HepG2 (cell line): ENCODE results near the gene AMBRA1. TPM values are rescaled to one million over a fixed set of nuclear protein-coding genes. Genes with fewer than 3 reads are reported as not detected.
A peak's percentile ranks its signal among the peaks of the same experiment; 100 is the strongest.

ENCODE experiments used
- ATAC-seq: fragments of 200-7000 bp; cut with Tn5 transposase; 3 replicates; pipeline ENCODE4 v1.9.1; 2020; ENCODE audit warnings: mild to moderate bottlenecking, moderate library complexity
- BruUV-seq: library from RNA; stranded (reverse); fragments of 400-500 nt; replicated peaks from 2 replicates; lab custom pipeline; 2021; lab: Mats Ljungman, UMichigan
- CTCF ChIA-PET: fragments of 300-600 bp; formaldehyde crosslinking; extraction: SDS; loops from one replicate; lab custom pipeline; 2021; ENCODE audit warnings: low total read pairs, inconsistent platforms, low intra/inter-chr PET ratio; lab: Yijun Ruan, JAX
- POLR2A ChIA-PET: fragments of 350-600 bp; sonication (Branson Sonifier 250); formaldehyde crosslinking; loops from one replicate; lab custom pipeline; 2020; ENCODE audit warnings: antibody characterized with exemption, inconsistent platforms; lab: Yijun Ruan, JAX
- DNase-seq: peaks from one replicate; pipeline ENCODE4 v3.0.0-alpha.2; 2015; ENCODE audit warnings: low spot score
- FAIRE-seq: peaks from 3 replicates; lab custom pipeline; 2011; peaks lifted over from hg19 to GRCh38; lab: Jason Lieb, UNC
- H2AFZ ChIP-seq: one replicate; pipeline ENCODE4 v1.6.1; 2011; ENCODE audit warnings: low read length, inconsistent platforms
- H3K27ac ChIP-seq: fragments of 300-600 bp; 3 replicates; pipeline ENCODE4 v1.8.0; 2011; ENCODE audit warnings: mixed run types, mild to moderate bottlenecking, mixed read lengths, low read length, inconsistent platforms; ENCODE audit not compliant: insufficient read depth; ENCODE audit errors: extremely low read length
- H3K27me3 ChIP-seq, 2 experiments: fragments of 200-600 bp in 1 of 2; 2 replicates in 1 of 2; 3 replicates in 1 of 2; pipeline versions ENCODE4 v1.6.0 to v1.8.0; 2011; ENCODE audit warnings: low read length in 2 of 2, mild to moderate bottlenecking in 2 of 2, moderate library complexity in 2 of 2, inconsistent platforms in 1 of 2; ENCODE audit not compliant: insufficient read depth in 2 of 2, control insufficient read depth in 1 of 2
- H3K36me3 ChIP-seq, 2 experiments: fragments of 200-600 bp in 1 of 2; replicated peaks in 1 of 2; 2 replicates in 1 of 2; 3 replicates in 1 of 2; pipeline versions ENCODE4 v1.5.1 to v1.8.0; 2011; ENCODE audit warnings: low read length in 2 of 2, inconsistent platforms in 1 of 2; ENCODE audit not compliant: insufficient read depth in 2 of 2, control insufficient read depth in 1 of 2
- H3K4me1 ChIP-seq: 2 replicates; pipeline ENCODE4 v1.5.1; 2012; ENCODE audit warnings: low read length, inconsistent platforms; ENCODE audit not compliant: insufficient read depth
- H3K4me2 ChIP-seq: 2 replicates; pipeline ENCODE4 v1.6.0; 2011; ENCODE audit warnings: low read depth, low read length, inconsistent platforms
- H3K4me3 ChIP-seq, 3 experiments: fragments of 200-600 bp in 1 of 3; sonication (generic), shearing (Covaris generic) in 1 of 3; replicated peaks in 1 of 3; 2 replicates each; pipeline ENCODE4 v1.5.1; 2011 to 2016; ENCODE audit warnings: low read length in 3 of 3, inconsistent platforms in 2 of 3, low read depth in 2 of 3, mild to moderate bottlenecking in 2 of 3, control low read depth in 1 of 3, mixed read lengths in 1 of 3; ENCODE audit not compliant: insufficient read depth in 1 of 3
- H3K79me2 ChIP-seq: one replicate; pipeline ENCODE4 v1.6.1; 2011; ENCODE audit warnings: low read length, inconsistent platforms; ENCODE audit not compliant: insufficient read depth
- H3K9ac ChIP-seq: 2 replicates; pipeline ENCODE4 v1.6.0; 2011; ENCODE audit warnings: mild to moderate bottlenecking, low read depth, low read length, inconsistent platforms; ENCODE audit not compliant: insufficient read depth
- H3K9me3 ChIP-seq: 2 replicates; pipeline ENCODE4 v1.5.1; 2012; ENCODE audit warnings: mild to moderate bottlenecking, low read length
- H4K20me1 ChIP-seq: 2 replicates; pipeline ENCODE4 v1.6.0; 2011; ENCODE audit warnings: inconsistent platforms, mild to moderate bottlenecking, low read length, moderate library complexity; ENCODE audit not compliant: insufficient read depth
- GTF2F1 ChIP-seq: fragments of 150-350 bp; IDR thresholded peaks from 2 replicates; pipeline ENCODE4 v1.6.1; 2014; ENCODE audit warnings: low read length
- HMGXB3 ChIP-seq: sonication (generic); formaldehyde crosslinking; IDR thresholded peaks from 2 replicates; pipeline ENCODE4 v1.4.0; 2020; ENCODE audit warnings: missing genetic modification reagents, borderline replicate concordance
- MYPOP ChIP-seq: sonication (generic); formaldehyde crosslinking; IDR thresholded peaks from 2 replicates; pipeline ENCODE4 v1.8.1; 2023; ENCODE audit warnings: mild to moderate bottlenecking, moderate library complexity, missing genetic modification reagents
- RAD21 ChIP-seq: fragments of 450-650 bp; formaldehyde crosslinking; IDR thresholded peaks from 2 replicates; pipeline ENCODE4 v1.5.0; 2020; ENCODE audit warnings: mild to moderate bottlenecking
- SIN3A ChIP-seq: IDR thresholded peaks from 2 replicates; pipeline ENCODE4 v1.6.1; 2011; ENCODE audit warnings: low read depth, mild to moderate bottlenecking, control low read depth, low read length, borderline replicate concordance
- SUZ12 ChIP-seq: fragments of 150-350 bp; IDR thresholded peaks from 2 replicates; pipeline ENCODE4 v1.6.1; 2014; ENCODE audit warnings: low read depth, low read length
- ZNF24 ChIP-seq: fragments of 450-650 bp; IDR thresholded peaks from 2 replicates; pipeline ENCODE4 v1.6.1; 2017; ENCODE audit warnings: antibody characterized with exemption, mild to moderate bottlenecking
- ZNF30 ChIP-seq: sonication (generic); formaldehyde crosslinking; IDR thresholded peaks from 2 replicates; pipeline ENCODE4 v1.5.0; 2020; ENCODE audit warnings: mild to moderate bottlenecking, missing genetic modification reagents
- ZNF496 ChIP-seq: sonication (generic); formaldehyde crosslinking; IDR thresholded peaks from 2 replicates; pipeline ENCODE4 v1.8.1; 2023; ENCODE audit warnings: mild to moderate bottlenecking, moderate library complexity, missing genetic modification reagents; ENCODE audit not compliant: insufficient replicate concordance
- ZNF580 ChIP-seq: IDR thresholded peaks from 2 replicates; pipeline ENCODE4 v1.6.1; 2016; ENCODE audit warnings: low read depth, borderline replicate concordance
- WGBS: methylation state at CpG from one replicate; pipeline ENCODE4 v1.1.6; 2017; ENCODE audit warnings: low lambda C conversion rate; 5-methylcytosine and 5-hydroxymethylcytosine counted together
- in situ Hi-C: cut with HindIII; loops from 2 replicates; pipeline ENCODE4 v1.10.0; 2017; ENCODE audit warnings: low pct_unique_long_range_greater_than_20kb; ENCODE audit not compliant: extremely low pct_ligation_motif_present
- intact Hi-C: fragments of 100-400 bp; cut with micrococcal nuclease; formaldehyde crosslinking; loops from one replicate; pipeline ENCODE4 v1.10.0; 2022; ENCODE audit not compliant: unreplicated experiment
- polyA plus RNA-seq, 8 experiments: library from polyadenylated mRNA; depleted of rRNA in 3 of 8; stranded (reverse) in 7 of 8; unstranded in 1 of 8; fragments of >200 nt; fragmentation: Illumina TruSeq in 4 of 8; extraction: Trizol in 4 of 8; gene quantifications; 2 replicates each; pipeline versions ENCODE4 v1.2.1 to v1.2.3, GENCODE V29; 2011 to 2016; ENCODE audit warnings: low read depth in 4 of 8, missing spikeins in 1 of 8, mixed read lengths in 1 of 8; ENCODE audit not compliant: insufficient read depth in 1 of 8
- total RNA-seq, 5 experiments: library from RNA; depleted of rRNA; stranded (reverse); fragments of >200 nt; fragmentation: Illumina TruSeq; extraction: Trizol; gene quantifications; 2 replicates each; pipeline ENCODE4 v1.2.3, GENCODE V29; 2016; ENCODE audit warnings: low read depth in 1 of 5

The AMBRA1 gene
- total and polyA plus RNA-seq, 2 of the 13 experiments (the other 11 are each of a cell fraction or from before 2014, with no cell fraction given): 15.7 to 26.0 TPM

GRCh38 chr11:46484101-46484500 is 109.7 kb downstream of the AMBRA1 start:
- POLR2A ChIA-PET: no interaction called here

GRCh38 chr11:46480909-46481308 is 112.9 kb downstream of the AMBRA1 start:
- no peak overlapping the region for H3K27ac ChIP-seq
- 91% methylated on average over 3 of the region's 3 CpGs for WGBS
- in situ Hi-C loops: no loop called here
- H3K9me3 ChIP-seq: no peaks in the 10 kb centered on the region
- TF ChIP-seq HMGXB3 (CRISPR knock-in tag) (no peak), SIN3A (no peak), GTF2F1 (no peak), RAD21 (CRISPR knock-in tag) (no peak), ZNF30 (CRISPR knock-in tag) (no peak), SUZ12 (no peak), ZNF580 (CRISPR knock-in tag) (no peak), MYPOP (no peak), ZNF24 (no peak)
- TF ChIP-seq, all 625 proteins: peak for 0
- DNase-seq (no peak), FAIRE-seq (no peak), ATAC-seq (no peak)
- Histone ChIP-seq H3K4me2 (no peak overlapping the region), H3K27me3 (no peaks in the 10 kb centered on the region), H4K20me1 (no peaks in the 10 kb centered on the region), H3K4me3 (no peak overlapping the region), H3K4me1 (no peaks in the 10 kb centered on the region), H3K36me3 (peaks cover 13 to 36% of the 10 kb centered on the region in 2 experiments), H3K79me2 (peaks cover 4% of the 10 kb centered on the region), H3K9ac (no peak overlapping the region), H2AFZ (no peak overlapping the region)
- POLR2A ChIA-PET: no interaction called here
- intact Hi-C loops: no loop called here
- CTCF ChIA-PET: no interaction called here
- no TSS peak for BruUV-seq

More at GRCh38 chr11:46484101-46484500, 109.7 kb downstream of the AMBRA1 start:
- CTCF ChIA-PET: no interaction called here
- no peak overlapping the region for H3K9ac ChIP-seq
- no peaks in the 10 kb centered on the region for H3K9me3 ChIP-seq
- intact Hi-C loops (loop anchor here (1.0 kb wide), 1 partner anchor 17 kb away; no protein-coding TSS in a partner anchor), in situ Hi-C loops (no loop called here)
- FAIRE-seq: no peak
- H3K4me2 ChIP-seq: no peak overlapping the region
- H2AFZ ChIP-seq: no peak overlapping the region
- ATAC-seq: no peak
- H3K4me3 ChIP-seq: no peak overlapping the region
- H3K27ac ChIP-seq: no peak overlapping the region
- H3K36me3 ChIP-seq: peaks cover 12 to 40% of the 10 kb centered on the region in 2 experiments
- 0 out of 2 replicates have a peak, but pooled peaks cover 6% of the 10 kb centered on the region for H4K20me1 ChIP-seq
- BruUV-seq: TSS peak; percentile 34
- H3K27me3 ChIP-seq: no peaks in the 10 kb centered on the region
- DNase-seq: no peak
- no peak for TF ChIP-seq ZNF496 (CRISPR knock-in tag)
- peaks cover 2% of the 10 kb centered on the region for H3K79me2 ChIP-seq
- no peaks in the 10 kb centered on the region for H3K4me1 ChIP-seq
